DND-41 (cell line): ENCODE measurements around the gene RBM43.

Experiments used
- CTCF ChIP-seq: IDR thresholded peaks from 2 replicates; pipeline ENCODE4 v1.5.1; 2012; ENCODE audit warnings: borderline replicate concordance, low read length, moderate library complexity, mild to moderate bottlenecking; ENCODE audit not compliant: poor library complexity, severe bottlenecking; ENCODE audit errors: extremely low read depth
- EZH2 ChIP-seq: IDR thresholded peaks from 3 replicates; pipeline ENCODE4 v1.6.1; 2012; ENCODE audit warnings: borderline replicate concordance, low read depth, mild to moderate bottlenecking, moderate library complexity, low read length, inconsistent platforms; ENCODE audit not compliant: severe bottlenecking

GRCh38 chr2:151205571-151205970 is 56.1 kb downstream of the RBM43 start:
- TF ChIP-seq CTCF (no peak), EZH2 (no peak)
